Mesenchymal stem cell (in vitro differentiated cells and primary cell): Measurements from ENCODE around the gene TRIO.

Experiments used
- DNase-seq: peaks from one replicate; pipeline ENCODE4 v3.0.0-alpha.2; 2013
- H2AFZ ChIP-seq: one replicate; pipeline ENCODE4 v1.6.1; 2013; ENCODE audit warnings: low read depth, mild to moderate bottlenecking, control low read depth, inconsistent platforms, low read length, moderate library complexity
- H2AK5ac ChIP-seq: 2 replicates; pipeline ENCODE4 v1.6.1; 2013; ENCODE audit warnings: low read length, moderate library complexity, mild to moderate bottlenecking, inconsistent platforms; ENCODE audit not compliant: severe bottlenecking
- H2BK120ac ChIP-seq: one replicate; pipeline ENCODE4 v1.6.1; 2013; ENCODE audit warnings: low read depth, mild to moderate bottlenecking, inconsistent platforms, low read length, moderate library complexity
- H2BK12ac ChIP-seq, 2 experiments: one replicate each; pipeline ENCODE4 v1.6.1; 2013; ENCODE audit warnings: inconsistent platforms in 2 of 2, low read length in 2 of 2, mild to moderate bottlenecking in 2 of 2, moderate library complexity in 2 of 2, control low read depth in 1 of 2
- H2BK15ac ChIP-seq: one replicate; pipeline ENCODE4 v1.6.1; 2013; ENCODE audit warnings: mild to moderate bottlenecking, low read depth, inconsistent platforms; ENCODE audit not compliant: poor library complexity, severe bottlenecking
- H2BK5ac ChIP-seq: 2 replicates; pipeline ENCODE4 v1.6.1; 2013; ENCODE audit warnings: low read depth, mild to moderate bottlenecking, low read length, control low read depth, inconsistent platforms; ENCODE audit not compliant: poor library complexity, severe bottlenecking
- H3K14ac ChIP-seq, 2 experiments: one replicate each; pipeline ENCODE4 v1.6.1; 2013; ENCODE audit warnings: inconsistent platforms in 2 of 2, low read length in 2 of 2, control low read depth in 1 of 2, mild to moderate bottlenecking in 1 of 2, moderate library complexity in 1 of 2
- H3K18ac ChIP-seq, 2 experiments: one replicate each; pipeline ENCODE4 v1.6.1; 2013; ENCODE audit warnings: inconsistent platforms in 2 of 2, low read length in 2 of 2, control low read depth in 1 of 2, low read depth in 1 of 2, mild to moderate bottlenecking in 1 of 2
- H3K23ac ChIP-seq, 2 experiments: one replicate each; pipeline ENCODE4 v1.6.1; 2013; ENCODE audit warnings: inconsistent platforms in 2 of 2, low read length in 2 of 2, mild to moderate bottlenecking in 2 of 2, moderate library complexity in 2 of 2, control low read depth in 1 of 2
- H3K27ac ChIP-seq: 2 replicates; pipeline ENCODE4 v1.5.1; 2013; ENCODE audit warnings: mild to moderate bottlenecking, moderate library complexity, low read length, control low read depth, inconsistent platforms; ENCODE audit not compliant: poor library complexity, severe bottlenecking
- H3K27me3 ChIP-seq, 2 experiments: 2 replicates each; pipeline versions ENCODE4 v1.6.1 to v1.7.0; 2013; ENCODE audit warnings: low read length in 2 of 2, mild to moderate bottlenecking in 2 of 2, moderate library complexity in 2 of 2, control low read depth in 1 of 2, inconsistent platforms in 1 of 2; ENCODE audit not compliant: control insufficient read depth in 1 of 2, insufficient read depth in 1 of 2
- H3K36me3 ChIP-seq, 2 experiments: 2 replicates each; pipeline versions ENCODE4 v1.6.1 to v1.7.0; 2013; ENCODE audit warnings: low read length in 2 of 2, control low read depth in 1 of 2, inconsistent platforms in 1 of 2, low read depth in 1 of 2, mild to moderate bottlenecking in 1 of 2; ENCODE audit not compliant: insufficient read depth in 2 of 2, control insufficient read depth in 1 of 2
- H3K4ac ChIP-seq, 2 experiments: one replicate each; pipeline ENCODE4 v1.6.1; 2013; ENCODE audit warnings: inconsistent platforms in 2 of 2, low read length in 2 of 2, mild to moderate bottlenecking in 2 of 2, moderate library complexity in 2 of 2, control low read depth in 1 of 2, low read depth in 1 of 2
- H3K4me1 ChIP-seq: 2 replicates; pipeline ENCODE4 v1.6.1; 2013; ENCODE audit warnings: low read depth, low read length, control low read depth; ENCODE audit not compliant: control insufficient read depth, insufficient read depth
- H3K4me2 ChIP-seq: 2 replicates; pipeline ENCODE4 v1.6.1; 2013; ENCODE audit warnings: low read length, mild to moderate bottlenecking, inconsistent platforms; ENCODE audit not compliant: poor library complexity, severe bottlenecking
- H3K4me3 ChIP-seq, 2 experiments: 2 replicates each; pipeline versions ENCODE4 v1.5.1 to v1.7.0; 2013; ENCODE audit warnings: low read length in 2 of 2, mild to moderate bottlenecking in 2 of 2, control low read depth in 1 of 2, low read depth in 1 of 2; ENCODE audit not compliant: insufficient read depth in 1 of 2
- H3K79me1 ChIP-seq: replicated peaks from 2 replicates; pipeline ENCODE4 v1.6.1; 2013; ENCODE audit warnings: mild to moderate bottlenecking, control low read depth, low read length, inconsistent platforms; ENCODE audit not compliant: poor library complexity, severe bottlenecking
- H3K9ac ChIP-seq: 2 replicates; pipeline ENCODE4 v1.7.0; 2013; ENCODE audit warnings: mild to moderate bottlenecking, low read length, moderate library complexity
- H3K9me3 ChIP-seq: 2 replicates; pipeline ENCODE4 v1.7.0; 2013; ENCODE audit warnings: mild to moderate bottlenecking, low read length; ENCODE audit not compliant: control insufficient read depth
- H4K8ac ChIP-seq: one replicate; pipeline ENCODE4 v1.6.1; 2013; ENCODE audit warnings: inconsistent platforms, mild to moderate bottlenecking, low read length, moderate library complexity
- H4K91ac ChIP-seq: one replicate; pipeline ENCODE4 v1.6.1; 2013; ENCODE audit warnings: mild to moderate bottlenecking, low read length, inconsistent platforms
- WGBS: methylation state at CpG from one replicate; pipeline ENCODE4 v1.1.7; 2013; ENCODE audit warnings: mixed read lengths; 5-methylcytosine and 5-hydroxymethylcytosine counted together

Gene TRIO

GRCh38 chr5:14396737-14397136, 253.6 kb downstream of the TRIO start:
- H4K91ac ChIP-seq: no peak overlapping the region
- H3K4me1 ChIP-seq: peaks cover 15% of the 10 kb centered on the region
- 85% methylated on average over 2 of the region's 5 CpGs for WGBS
- H3K9ac ChIP-seq: peak overlapping the region; percentile 69
- H3K9me3 ChIP-seq: no peaks in the 10 kb centered on the region
- peak overlapping the region; percentile 82 for H3K27ac ChIP-seq
- no peak overlapping the region for H3K4ac ChIP-seq
- no peak overlapping the region for H3K4me2 ChIP-seq
- H2BK15ac ChIP-seq: no peak overlapping the region
- no peak overlapping the region for H3K4me3 ChIP-seq
- H3K27me3 ChIP-seq: no peaks in the 10 kb centered on the region
- H2AFZ ChIP-seq: no peak overlapping the region
- peaks cover 25 to 80% of the 10 kb centered on the region in 2 experiments for H3K36me3 ChIP-seq
- no peak overlapping the region for H3K14ac ChIP-seq
- H2BK120ac ChIP-seq: no peak overlapping the region
- no peak overlapping the region for H3K23ac ChIP-seq
- DNase-seq: no peak
- no peak overlapping the region for H2BK5ac ChIP-seq
- H3K18ac ChIP-seq: no peak overlapping the region
- no peak overlapping the region for H2AK5ac ChIP-seq
- no peak overlapping the region for H4K8ac ChIP-seq
- H3K79me1 ChIP-seq: peaks cover 5% of the 10 kb centered on the region
- H2BK12ac ChIP-seq: no peak overlapping the region

GRCh38 chr5:14397717-14398116, 254.6 kb downstream of the TRIO start:
- H4K91ac ChIP-seq: no peak overlapping the region
- H3K23ac ChIP-seq: no peak overlapping the region
- H3K4me1 ChIP-seq: peaks cover 17% of the 10 kb centered on the region
- peaks cover 30 to 82% of the 10 kb centered on the region in 2 experiments for H3K36me3 ChIP-seq
- H3K27ac ChIP-seq: peak overlapping the region; percentile 82
- H3K4me3 ChIP-seq: no peak overlapping the region
- no peak overlapping the region for H3K18ac ChIP-seq
- H2BK12ac ChIP-seq: no peak overlapping the region
- H2BK120ac ChIP-seq: no peak overlapping the region
- H3K4me2 ChIP-seq: no peak overlapping the region
- H2BK5ac ChIP-seq: no peak overlapping the region
- no peak overlapping the region for H2AK5ac ChIP-seq
- H3K14ac ChIP-seq: no peak overlapping the region
- DNase-seq: peak; percentile 29
- H3K79me1 ChIP-seq: peaks cover 9% of the 10 kb centered on the region
- no peak overlapping the region for H2BK15ac ChIP-seq
- peak overlapping the region; percentile 69 for H3K9ac ChIP-seq
- H3K4ac ChIP-seq: no peak overlapping the region
- no peaks in the 10 kb centered on the region for H3K9me3 ChIP-seq
- no peak overlapping the region for H4K8ac ChIP-seq
- 96% methylated on average over 3 of the region's 3 CpGs for WGBS
- no peak overlapping the region for H2AFZ ChIP-seq
- no peaks in the 10 kb centered on the region for H3K27me3 ChIP-seq

GRCh38 chr5:14399054-14399692, 256.0 kb downstream of the TRIO start:
- H2BK5ac ChIP-seq: no peak overlapping the region
- H2AFZ ChIP-seq: no peak overlapping the region
- 59% methylated on average over 3 of the region's 4 CpGs for WGBS
- peak overlapping the region; percentile 81 for H3K9ac ChIP-seq
- H2AK5ac ChIP-seq: no peak overlapping the region
- H3K4me3 ChIP-seq: peak overlapping the region in 1 of 2 experiments; percentile 25
- H2BK15ac ChIP-seq: no peak overlapping the region
- no peak overlapping the region for H2BK120ac ChIP-seq
- H2BK12ac ChIP-seq: no peak overlapping the region
- peaks cover 41 to 72% of the 10 kb centered on the region in 2 experiments for H3K36me3 ChIP-seq
- H3K27ac ChIP-seq: peak overlapping the region; percentile 82
- no peak overlapping the region for H4K91ac ChIP-seq
- no peak overlapping the region for H3K4me2 ChIP-seq
- H4K8ac ChIP-seq: no peak overlapping the region
- H3K18ac ChIP-seq: peak overlapping the region; percentile 4
- H3K23ac ChIP-seq: no peak overlapping the region
- H3K9me3 ChIP-seq: no peaks in the 10 kb centered on the region
- H3K4me1 ChIP-seq: peaks cover 29% of the 10 kb centered on the region
- peak; percentile 71 for DNase-seq
- no peaks in the 10 kb centered on the region for H3K27me3 ChIP-seq
- H3K14ac ChIP-seq: no peak overlapping the region
- H3K79me1 ChIP-seq: peaks cover 10% of the 10 kb centered on the region
- H3K4ac ChIP-seq: no peak overlapping the region

GRCh38 chr5:14400085-14400484, 256.9 kb downstream of the TRIO start:
- H3K36me3 ChIP-seq: peaks cover 39 to 71% of the 10 kb centered on the region in 2 experiments
- peaks cover 10% of the 10 kb centered on the region for H3K79me1 ChIP-seq
- no peak overlapping the region for H3K14ac ChIP-seq
- H2BK5ac ChIP-seq: no peak overlapping the region
- no peak overlapping the region for H3K18ac ChIP-seq
- no peak overlapping the region for H2BK120ac ChIP-seq
- peak; percentile 62 for DNase-seq
- H3K23ac ChIP-seq: no peak overlapping the region
- H2BK15ac ChIP-seq: no peak overlapping the region
- H2AK5ac ChIP-seq: no peak overlapping the region
- H4K91ac ChIP-seq: no peak overlapping the region
- H3K9me3 ChIP-seq: no peaks in the 10 kb centered on the region
- H3K4ac ChIP-seq: no peak overlapping the region
- no peak overlapping the region for H4K8ac ChIP-seq
- no peak overlapping the region for H3K4me2 ChIP-seq
- H3K4me1 ChIP-seq: peaks cover 29% of the 10 kb centered on the region
- H3K27me3 ChIP-seq: no peaks in the 10 kb centered on the region
- H3K4me3 ChIP-seq: no peak overlapping the region
- WGBS: 20% methylated on average over 2 of the region's 2 CpGs
- H2BK12ac ChIP-seq: no peak overlapping the region
- peak overlapping the region; percentile 81 for H3K9ac ChIP-seq
- H3K27ac ChIP-seq: peak overlapping the region; percentile 31
- H2AFZ ChIP-seq: no peak overlapping the region
